ENCODE data around the gene EFHC2. TPM values are rescaled to one million over a fixed set of nuclear protein-coding genes. Genes with fewer than 3 reads are reported as not detected.

The EFHC2 gene
- total RNA-seq, 4 donors from 2014 or later, result 1.6 TPM; not detected in 2

- intact Hi-C loops (cut with DNase I; ENCODE audit: low total_unique reads) (no loop called here), in situ Hi-C loops (cut with MboI; ENCODE audit: low pct_ligation_motif_present in 1 of 4, low pct_unique_long_range_greater_than_20kb in 1 of 4, low sequenced_read_pairs in 3 of 4) (no loop called here)
- no peaks in the 10 kb centered on the region for H3K27me3 ChIP-seq
- H3K27ac ChIP-seq, result no peak overlapping the region
- no peak for TF ChIP-seq POLR2A (IDR thresholded peaks at IDR 0.05)
- no peak for TF ChIP-seq CTCF (IDR thresholded peaks at IDR 0.05)
- no peak for TF ChIP-seq POLR2AphosphoS5 (IDR thresholded peaks at IDR 0.05)
- no peak for TF ChIP-seq EP300 (IDR thresholded peaks at IDR 0.05; ENCODE audit: low read depth)
- no peaks in the 10 kb centered on the region for H3K4me1 ChIP-seq
- DNase-seq, result no peak
- H3K9me3 ChIP-seq, result no peaks in the 10 kb centered on the region
- H3K4me3 ChIP-seq, result no peak overlapping the region
- H3K36me3 ChIP-seq, result no peaks in the 10 kb centered on the region
- 56% methylated on average over 2 of the region's 2 CpGs; no CpG with 5 or more reads in 1 of the 2 donors for WGBS, 2 donors (ENCODE audit: low coverage in 1 of 2)
These were observed 26.3 kb downstream of the EFHC2 start for GRCh38 chrX:44317181-44317580.

DNA sequence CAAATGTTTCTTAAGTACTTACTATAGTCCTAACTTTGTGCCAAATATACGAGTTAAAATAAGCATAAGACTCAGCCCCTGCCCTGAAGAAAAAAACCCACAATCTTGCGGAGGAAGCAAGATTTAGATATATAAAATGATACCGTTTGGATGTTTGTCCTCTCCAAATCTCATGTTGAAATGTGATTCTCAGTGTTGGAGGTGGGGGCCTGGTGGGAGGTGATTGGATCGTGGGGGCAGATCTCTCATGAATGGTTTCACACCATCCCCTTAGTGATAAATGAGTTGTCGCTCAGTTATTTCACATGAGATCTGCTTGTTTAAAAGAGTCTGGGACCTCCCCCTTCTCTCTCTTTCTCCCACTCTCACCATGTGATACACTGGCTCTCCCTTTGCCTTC is 28.7 kb downstream of the EFHC2 start:
- Histone ChIP-seq H3K4me3 (no peak overlapping the region), H3K36me3 (no peaks in the 10 kb centered on the region), H3K9me3 (no peaks in the 10 kb centered on the region), H3K27me3 (no peaks in the 10 kb centered on the region), H3K4me1 (no peaks in the 10 kb centered on the region), H3K27ac (no peak overlapping the region)
- no peak for DNase-seq
- 76 to 86% methylated on average over 3 to 5 of the region's 5 CpGs for WGBS, 2 donors (ENCODE audit: low coverage in 1 of 2)
- intact Hi-C loops (cut with DNase I; ENCODE audit: low total_unique reads), result no loop called here
- in situ Hi-C loops (cut with MboI; ENCODE audit: low pct_ligation_motif_present in 1 of 4, low pct_unique_long_range_greater_than_20kb in 1 of 4, low sequenced_read_pairs in 3 of 4), result no loop called here
- no peak for TF ChIP-seq EP300 (IDR thresholded peaks at IDR 0.05; ENCODE audit: low read depth)
- no peak for TF ChIP-seq POLR2A (IDR thresholded peaks at IDR 0.05)
- no peak for TF ChIP-seq POLR2AphosphoS5 (IDR thresholded peaks at IDR 0.05)
- TF ChIP-seq CTCF (IDR thresholded peaks at IDR 0.05), result no peak

DNA sequence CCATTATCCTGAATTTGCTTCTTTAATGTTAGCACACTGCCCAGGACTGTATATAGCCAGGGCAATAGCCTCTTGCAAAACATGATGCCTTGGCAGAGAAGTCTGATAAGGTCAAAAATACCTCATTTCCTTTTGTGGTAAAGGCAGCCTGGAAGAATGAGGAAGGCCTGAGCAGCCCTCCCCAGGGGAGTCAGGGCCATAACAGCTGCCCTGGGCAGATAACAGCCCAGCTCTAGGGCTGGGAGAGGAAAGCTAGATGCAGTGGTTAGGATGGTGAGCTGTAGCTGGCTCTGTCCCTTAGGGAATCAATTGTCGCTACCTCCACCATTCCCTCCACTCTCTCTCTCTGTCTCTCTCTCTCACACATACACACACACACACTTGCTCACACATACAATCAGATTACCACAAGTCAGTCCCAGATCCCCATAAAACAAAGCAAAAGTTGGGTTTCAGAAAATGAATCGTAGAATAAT is 29.2 kb downstream of the EFHC2 start:
- Histone ChIP-seq H3K27ac (no peak overlapping the region), H3K9me3 (no peaks in the 10 kb centered on the region), H3K27me3 (no peaks in the 10 kb centered on the region), H3K4me1 (no peaks in the 10 kb centered on the region), H3K4me3 (no peak overlapping the region), H3K36me3 (no peaks in the 10 kb centered on the region)
- in situ Hi-C loops (cut with MboI; ENCODE audit: low pct_ligation_motif_present in 1 of 4, low pct_unique_long_range_greater_than_20kb in 1 of 4, low sequenced_read_pairs in 3 of 4), result no loop called here
- no peak for TF ChIP-seq POLR2AphosphoS5 (IDR thresholded peaks at IDR 0.05)
- no peak for TF ChIP-seq EP300 (IDR thresholded peaks at IDR 0.05; ENCODE audit: low read depth)
- no peak for TF ChIP-seq POLR2A (IDR thresholded peaks at IDR 0.05)
- TF ChIP-seq CTCF (IDR thresholded peaks at IDR 0.05), result no peak
- intact Hi-C loops (cut with DNase I; ENCODE audit: low total_unique reads), result no loop called here
- 77% methylated on average over 2 of the region's 2 CpGs; no CpG with 5 or more reads in 1 of the 2 donors for WGBS, 2 donors (ENCODE audit: low coverage in 1 of 2)
- peak; percentile 10 for DNase-seq

DNA sequence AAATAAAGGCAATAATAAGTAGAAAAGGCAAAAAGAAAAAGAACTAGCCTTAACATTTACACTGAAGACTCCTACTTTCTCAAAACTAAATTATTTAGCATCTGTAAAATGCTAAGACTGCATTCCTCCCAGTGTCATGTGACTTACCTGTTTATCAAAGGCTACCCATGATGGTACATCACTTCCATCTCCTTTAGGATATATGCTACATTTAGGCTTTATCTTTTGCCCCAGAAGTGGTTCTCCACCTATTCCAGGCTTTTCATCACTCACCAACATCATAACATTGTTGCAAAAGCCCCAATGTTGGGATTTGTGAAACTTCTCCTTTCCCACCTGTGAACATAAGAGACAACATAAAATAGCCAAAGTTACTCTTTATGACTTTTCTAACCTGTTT is 31.1 kb downstream of the EFHC2 start:
- no peak for DNase-seq
- Histone ChIP-seq H3K27me3 (no peaks in the 10 kb centered on the region), H3K4me3 (no peak overlapping the region), H3K36me3 (no peaks in the 10 kb centered on the region), H3K9me3 (no peaks in the 10 kb centered on the region), H3K27ac (no peak overlapping the region), H3K4me1 (no peaks in the 10 kb centered on the region)
- in situ Hi-C loops (cut with MboI; ENCODE audit: low pct_ligation_motif_present in 1 of 4, low pct_unique_long_range_greater_than_20kb in 1 of 4, low sequenced_read_pairs in 3 of 4), result no loop called here
- intact Hi-C loops (cut with DNase I; ENCODE audit: low total_unique reads), result no loop called here
- TF ChIP-seq POLR2A (IDR thresholded peaks at IDR 0.05), result no peak
- no peak for TF ChIP-seq EP300 (IDR thresholded peaks at IDR 0.05; ENCODE audit: low read depth)
- TF ChIP-seq CTCF (IDR thresholded peaks at IDR 0.05), result no peak
- no peak for TF ChIP-seq POLR2AphosphoS5 (IDR thresholded peaks at IDR 0.05)

Data from transverse colon (tissue), 4 donors.